ENCODE data around the gene IKZF1.

DNA sequence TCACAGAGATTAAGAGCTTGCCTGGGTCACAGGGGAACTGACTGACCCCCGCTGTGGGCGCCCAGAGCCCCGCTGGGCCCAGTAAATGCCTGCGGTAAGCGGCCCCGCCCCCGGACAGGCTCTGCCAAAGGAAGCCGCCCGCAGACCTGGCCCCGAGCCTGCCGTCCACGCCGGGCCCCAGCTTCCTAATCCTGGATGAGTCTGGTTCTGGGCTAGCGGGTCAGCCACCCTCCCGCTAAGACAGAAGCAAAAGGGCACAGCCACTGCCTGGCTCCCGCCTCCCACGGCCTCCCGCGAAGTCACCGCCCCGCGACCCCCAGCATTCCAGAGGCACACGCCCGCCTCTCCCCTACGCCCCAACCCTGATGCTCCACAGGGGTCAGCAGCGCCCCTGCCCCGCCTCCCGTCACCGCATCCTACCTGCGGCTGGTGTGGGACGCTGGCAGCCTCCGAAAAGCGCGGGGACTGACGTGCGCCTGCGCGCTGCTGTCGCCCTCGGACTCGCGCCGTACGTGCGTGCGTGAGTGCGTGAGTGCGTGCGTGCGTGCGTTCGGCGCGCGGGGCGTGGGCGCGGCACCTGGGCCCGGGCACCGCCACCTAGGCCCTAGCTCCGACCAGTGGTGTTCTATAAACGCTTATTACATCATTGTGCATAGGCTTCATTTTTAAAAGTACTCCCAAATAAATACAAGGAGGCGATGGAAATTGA is 145.5 kb downstream of the IKZF1 start, which contains the start of gene FIGNL1:
- TF ChIP-seq, protein P1, sequence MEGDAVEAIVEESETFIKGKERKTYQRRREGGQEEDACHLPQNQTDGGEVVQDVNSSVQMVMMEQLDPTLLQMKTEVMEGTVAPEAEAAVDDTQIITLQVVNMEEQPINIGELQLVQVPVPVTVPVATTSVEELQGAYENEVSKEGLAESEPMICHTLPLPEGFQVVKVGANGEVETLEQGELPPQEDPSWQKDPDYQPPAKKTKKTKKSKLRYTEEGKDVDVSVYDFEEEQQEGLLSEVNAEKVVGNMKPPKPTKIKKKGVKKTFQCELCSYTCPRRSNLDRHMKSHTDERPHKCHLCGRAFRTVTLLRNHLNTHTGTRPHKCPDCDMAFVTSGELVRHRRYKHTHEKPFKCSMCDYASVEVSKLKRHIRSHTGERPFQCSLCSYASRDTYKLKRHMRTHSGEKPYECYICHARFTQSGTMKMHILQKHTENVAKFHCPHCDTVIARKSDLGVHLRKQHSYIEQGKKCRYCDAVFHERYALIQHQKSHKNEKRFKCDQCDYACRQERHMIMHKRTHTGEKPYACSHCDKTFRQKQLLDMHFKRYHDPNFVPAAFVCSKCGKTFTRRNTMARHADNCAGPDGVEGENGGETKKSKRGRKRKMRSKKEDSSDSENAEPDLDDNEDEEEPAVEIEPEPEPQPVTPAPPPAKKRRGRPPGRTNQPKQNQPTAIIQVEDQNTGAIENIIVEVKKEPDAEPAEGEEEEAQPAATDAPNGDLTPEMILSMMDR (IDR thresholded peaks at IDR 0.05; ENCODE audit: insufficient read depth, low read depth, low read length) = no peak
- no peak for TF ChIP-seq EZH2 (IDR thresholded peaks at IDR 0.05; ENCODE audit: insufficient read depth, low read length)
